ENCODE data around the gene GPR17. TPM values are rescaled to one million over a fixed set of nuclear protein-coding genes. Genes with fewer than 3 reads are reported as not detected.

Gene GPR17
- total and polyA plus RNA-seq, 12 donors = 0.11 to 2.0 (median 0.35) TPM; not detected in 8

GRCh38 chr2:127635380-127636237 is 10.3 kb upstream of the GPR17 start:
- intact Hi-C loops (cut with DNase I) = no loop called here
- H3K27me3 ChIP-seq = no peaks in the 10 kb centered on the region
- H3K4me1 ChIP-seq (replicated peaks in 1 of 2) = peaks cover 0 to 4% of the 10 kb centered on the region in 2 donors
- DNase-seq = no peak
- no peaks in the 10 kb centered on the region for H3K9me3 ChIP-seq (replicated peaks in 1 of 3)
- H3K4me3 ChIP-seq = no peak overlapping the region
- TF ChIP-seq POLR2A (IDR thresholded peaks at IDR 0.05) = no peak
- no peak for TF ChIP-seq CTCF (IDR thresholded peaks at IDR 0.05)
- WGBS, 4 donors = 92 to 98% (median 93%) methylated on average over 8 to 19 of the region's 19 CpGs
- no peak overlapping the region for H3K27ac ChIP-seq
- no peaks in the 10 kb centered on the region for H3K36me3 ChIP-seq (replicated peaks in 1 of 2)

- Histone ChIP-seq H3K4me1 (replicated peaks in 1 of 2) (peaks cover 0 to 4% of the 10 kb centered on the region in 2 donors), H3K9me3 (replicated peaks in 1 of 3) (no peaks in the 10 kb centered on the region), H3K27me3 (no peaks in the 10 kb centered on the region), H3K36me3 (replicated peaks in 1 of 2) (no peaks in the 10 kb centered on the region), H3K4me3 (no peak overlapping the region), H3K27ac (peak overlapping the region in 1 of 5 donors; percentile 60)
- 90 to 94% (median 93%) methylated on average over 19 to 33 of the region's 33 CpGs for WGBS, 4 donors
- intact Hi-C loops (cut with DNase I) = no loop called here
- no peak for TF ChIP-seq POLR2A (IDR thresholded peaks at IDR 0.05)
- no peak for TF ChIP-seq CTCF (IDR thresholded peaks at IDR 0.05)
- DNase-seq = no peak
Measured at GRCh38 chr2:127636248-127637235, 9.4 kb upstream of the GPR17 start.

- TF ChIP-seq POLR2A (IDR thresholded peaks at IDR 0.05) (no peak), CTCF (IDR thresholded peaks at IDR 0.05) (no peak)
- Histone ChIP-seq H3K9me3 (replicated peaks in 1 of 3) (no peaks in the 10 kb centered on the region), H3K4me3 (no peak overlapping the region), H3K36me3 (replicated peaks in 1 of 2) (no peaks in the 10 kb centered on the region), H3K27ac (peak overlapping the region in 2 of 5 donors; percentile 21 to 60), H3K4me1 (replicated peaks in 1 of 2) (peaks cover 0 to 4% of the 10 kb centered on the region in 2 donors), H3K27me3 (no peaks in the 10 kb centered on the region)
- 27 to 85% (median 69%) methylated on average over 3 to 13 of the region's 13 CpGs for WGBS, 4 donors
- DNase-seq = no peak
- intact Hi-C loops (cut with DNase I) = no loop called here
Measured at GRCh38 chr2:127637236-127637630, 8.7 kb upstream of the GPR17 start.

GRCh38 chr2:127637725-127638252 is 8.2 kb upstream of the GPR17 start:
- Histone ChIP-seq H3K4me1 (replicated peaks in 1 of 2) (peaks cover 0 to 4% of the 10 kb centered on the region in 2 donors), H3K36me3 (replicated peaks in 1 of 2) (no peaks in the 10 kb centered on the region), H3K27me3 (no peaks in the 10 kb centered on the region), H3K9me3 (replicated peaks in 1 of 3) (no peaks in the 10 kb centered on the region), H3K4me3 (no peak overlapping the region), H3K27ac (peak overlapping the region in 1 of 5 donors; percentile 60)
- peak in 1 of 7 donors; percentile 27 for DNase-seq
- intact Hi-C loops (cut with DNase I) = no loop called here
- TF ChIP-seq POLR2A (IDR thresholded peaks at IDR 0.05) = no peak
- no peak for TF ChIP-seq CTCF (IDR thresholded peaks at IDR 0.05)
- WGBS, 4 donors = 50 to 59% (median 54%) methylated on average over 6 to 8 of the region's 8 CpGs

Data from adrenal gland (tissue), 12 donors.